ENCODE results near the gene HCN2. TPM values are rescaled to one million over a fixed set of nuclear protein-coding genes. Genes with fewer than 3 reads are reported as not detected.

The HCN2 gene
- total and polyA plus RNA-seq, 10 of the 15 experiments (the other 5 are each of a cell fraction or from before 2014, with no cell fraction given), result 0.01 to 0.54 (median 0.08) TPM; not detected in 4

DNA sequence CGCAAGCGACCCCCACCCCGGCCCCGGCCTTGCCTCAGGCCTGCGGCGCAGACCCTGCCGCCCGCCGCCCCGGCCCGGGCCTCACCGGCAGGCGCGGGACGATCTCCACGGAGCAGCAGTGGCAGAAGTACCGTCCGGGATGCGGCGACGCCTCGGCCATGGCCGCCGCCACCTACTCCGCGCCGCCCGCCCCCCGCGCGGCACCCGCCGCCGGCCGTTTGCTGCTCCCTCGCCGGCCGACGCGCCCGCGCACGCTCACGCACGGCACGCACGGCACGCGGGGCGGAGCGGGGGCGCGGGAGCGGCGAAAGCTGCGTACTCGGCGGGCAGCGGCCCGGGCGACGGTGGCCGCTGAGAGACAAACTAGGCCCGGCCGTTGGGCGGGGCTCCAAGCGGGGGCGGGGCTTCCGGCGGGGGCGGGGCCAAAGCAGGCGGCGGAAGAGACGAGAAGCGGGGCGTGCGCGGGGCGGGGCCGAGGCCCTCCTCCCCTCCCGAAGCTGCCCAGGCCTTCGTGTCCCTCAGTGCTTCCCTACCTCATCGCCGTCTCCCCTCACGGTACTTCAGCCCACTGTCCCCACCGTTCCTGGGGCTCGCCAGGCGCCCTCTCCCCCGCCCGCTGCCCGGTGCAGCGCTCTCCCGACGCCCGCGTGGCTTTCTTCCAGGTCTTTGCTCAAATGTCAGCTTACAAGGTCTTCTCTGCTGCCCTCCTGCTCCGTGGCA is 73.4 kb downstream of the HCN2 start, which contains the start of gene RNF126 (continued):
- TF ChIP-seq, protein P1, sequence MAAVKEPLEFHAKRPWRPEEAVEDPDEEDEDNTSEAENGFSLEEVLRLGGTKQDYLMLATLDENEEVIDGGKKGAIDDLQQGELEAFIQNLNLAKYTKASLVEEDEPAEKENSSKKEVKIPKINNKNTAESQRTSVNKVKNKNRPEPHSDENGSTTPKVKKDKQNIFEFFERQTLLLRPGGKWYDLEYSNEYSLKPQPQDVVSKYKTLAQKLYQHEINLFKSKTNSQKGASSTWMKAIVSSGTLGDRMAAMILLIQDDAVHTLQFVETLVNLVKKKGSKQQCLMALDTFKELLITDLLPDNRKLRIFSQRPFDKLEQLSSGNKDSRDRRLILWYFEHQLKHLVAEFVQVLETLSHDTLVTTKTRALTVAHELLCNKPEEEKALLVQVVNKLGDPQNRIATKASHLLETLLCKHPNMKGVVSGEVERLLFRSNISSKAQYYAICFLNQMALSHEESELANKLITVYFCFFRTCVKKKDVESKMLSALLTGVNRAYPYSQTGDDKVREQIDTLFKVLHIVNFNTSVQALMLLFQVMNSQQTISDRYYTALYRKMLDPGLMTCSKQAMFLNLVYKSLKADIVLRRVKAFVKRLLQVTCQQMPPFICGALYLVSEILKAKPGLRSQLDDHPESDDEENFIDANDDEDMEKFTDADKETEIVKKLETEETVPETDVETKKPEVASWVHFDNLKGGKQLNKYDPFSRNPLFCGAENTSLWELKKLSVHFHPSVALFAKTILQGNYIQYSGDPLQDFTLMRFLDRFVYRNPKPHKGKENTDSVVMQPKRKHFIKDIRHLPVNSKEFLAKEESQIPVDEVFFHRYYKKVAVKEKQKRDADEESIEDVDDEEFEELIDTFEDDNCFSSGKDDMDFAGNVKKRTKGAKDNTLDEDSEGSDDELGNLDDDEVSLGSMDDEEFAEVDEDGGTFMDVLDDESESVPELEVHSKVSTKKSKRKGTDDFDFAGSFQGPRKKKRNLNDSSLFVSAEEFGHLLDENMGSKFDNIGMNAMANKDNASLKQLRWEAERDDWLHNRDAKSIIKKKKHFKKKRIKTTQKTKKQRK (IDR thresholded peaks at IDR 0.05; ENCODE audit: low read depth, low read length), result no peak
- TF ChIP-seq HDGF (IDR thresholded peaks at IDR 0.05) (peak; percentile 74; the same call in 1 of the 2 replicates), EP300 (IDR thresholded peaks at IDR 0.05; ENCODE audit: borderline replicate concordance in 1 of 2, control insufficient read depth in 1 of 2, low read depth in 2 of 2, low read length in 2 of 2) (no peak), FOXM1 (IDR thresholded peaks at IDR 0.05; ENCODE audit: low read depth, low read length) (no peak), CHD2 (IDR thresholded peaks at IDR 0.05; ENCODE audit: borderline replicate concordance, low read depth, low read length) (no peak), SIX5 (IDR thresholded peaks at IDR 0.05; ENCODE audit: low read depth, low read length, severe bottlenecking) (peak; percentile 29), RAD21 (IDR thresholded peaks at IDR 0.05; ENCODE audit: insufficient read depth, low read depth, low read length) (no peak), TAF1 (IDR thresholded peaks at IDR 0.05; ENCODE audit: borderline replicate concordance, low read depth, low read length) (peak; percentile 63; the same call in 1 of the 2 replicates), LARP7 (IDR thresholded peaks at IDR 0.05) (peak; percentile 88), PAX5 (IDR thresholded peaks at IDR 0.05; ENCODE audit: borderline replicate concordance, low read depth, low read length) (0 out of 2 replicates have a peak, but pooled peaks have one; percentile 27), NRF1 (conservative IDR thresholded peaks at IDR 0.05; ENCODE audit: low read depth, low read length) (no peak; the same call in 1 of the 2 replicates), HDAC6 (IDR thresholded peaks at IDR 0.05; ENCODE audit: unreplicated experiment) (no peak), POLR2AphosphoS5 (IDR thresholded peaks at IDR 0.05; ENCODE audit: low read length) (peak; percentile 42; the same call in 1 of the 2 replicates), ZNF622 (IDR thresholded peaks at IDR 0.05) (no peak), HDAC2 (IDR thresholded peaks at IDR 0.05) (no peak), MEF2A (IDR thresholded peaks at IDR 0.05; ENCODE audit: insufficient read depth, low read depth, low read length) (no peak), CREM (IDR thresholded peaks at IDR 0.05; ENCODE audit: low read depth) (no peak; the same call in 1 of the 2 replicates), SMAD5 (IDR thresholded peaks at IDR 0.05; ENCODE audit: low read depth) (no peak), IRF4 (IDR thresholded peaks at IDR 0.05; ENCODE audit: low read depth, low read length) (no peak)
- TF ChIP-seq, protein P2, sequence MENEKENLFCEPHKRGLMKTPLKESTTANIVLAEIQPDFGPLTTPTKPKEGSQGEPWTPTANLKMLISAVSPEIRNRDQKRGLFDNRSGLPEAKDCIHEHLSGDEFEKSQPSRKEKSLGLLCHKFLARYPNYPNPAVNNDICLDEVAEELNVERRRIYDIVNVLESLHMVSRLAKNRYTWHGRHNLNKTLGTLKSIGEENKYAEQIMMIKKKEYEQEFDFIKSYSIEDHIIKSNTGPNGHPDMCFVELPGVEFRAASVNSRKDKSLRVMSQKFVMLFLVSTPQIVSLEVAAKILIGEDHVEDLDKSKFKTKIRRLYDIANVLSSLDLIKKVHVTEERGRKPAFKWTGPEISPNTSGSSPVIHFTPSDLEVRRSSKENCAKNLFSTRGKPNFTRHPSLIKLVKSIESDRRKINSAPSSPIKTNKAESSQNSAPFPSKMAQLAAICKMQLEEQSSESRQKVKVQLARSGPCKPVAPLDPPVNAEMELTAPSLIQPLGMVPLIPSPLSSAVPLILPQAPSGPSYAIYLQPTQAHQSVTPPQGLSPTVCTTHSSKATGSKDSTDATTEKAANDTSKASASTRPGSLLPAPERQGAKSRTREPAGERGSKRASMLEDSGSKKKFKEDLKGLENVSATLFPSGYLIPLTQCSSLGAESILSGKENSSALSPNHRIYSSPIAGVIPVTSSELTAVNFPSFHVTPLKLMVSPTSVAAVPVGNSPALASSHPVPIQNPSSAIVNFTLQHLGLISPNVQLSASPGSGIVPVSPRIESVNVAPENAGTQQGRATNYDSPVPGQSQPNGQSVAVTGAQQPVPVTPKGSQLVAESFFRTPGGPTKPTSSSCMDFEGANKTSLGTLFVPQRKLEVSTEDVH (IDR thresholded peaks at IDR 0.05; ENCODE audit: low read depth, partially characterized antibody), result no peak
- TF ChIP-seq, protein P3, sequence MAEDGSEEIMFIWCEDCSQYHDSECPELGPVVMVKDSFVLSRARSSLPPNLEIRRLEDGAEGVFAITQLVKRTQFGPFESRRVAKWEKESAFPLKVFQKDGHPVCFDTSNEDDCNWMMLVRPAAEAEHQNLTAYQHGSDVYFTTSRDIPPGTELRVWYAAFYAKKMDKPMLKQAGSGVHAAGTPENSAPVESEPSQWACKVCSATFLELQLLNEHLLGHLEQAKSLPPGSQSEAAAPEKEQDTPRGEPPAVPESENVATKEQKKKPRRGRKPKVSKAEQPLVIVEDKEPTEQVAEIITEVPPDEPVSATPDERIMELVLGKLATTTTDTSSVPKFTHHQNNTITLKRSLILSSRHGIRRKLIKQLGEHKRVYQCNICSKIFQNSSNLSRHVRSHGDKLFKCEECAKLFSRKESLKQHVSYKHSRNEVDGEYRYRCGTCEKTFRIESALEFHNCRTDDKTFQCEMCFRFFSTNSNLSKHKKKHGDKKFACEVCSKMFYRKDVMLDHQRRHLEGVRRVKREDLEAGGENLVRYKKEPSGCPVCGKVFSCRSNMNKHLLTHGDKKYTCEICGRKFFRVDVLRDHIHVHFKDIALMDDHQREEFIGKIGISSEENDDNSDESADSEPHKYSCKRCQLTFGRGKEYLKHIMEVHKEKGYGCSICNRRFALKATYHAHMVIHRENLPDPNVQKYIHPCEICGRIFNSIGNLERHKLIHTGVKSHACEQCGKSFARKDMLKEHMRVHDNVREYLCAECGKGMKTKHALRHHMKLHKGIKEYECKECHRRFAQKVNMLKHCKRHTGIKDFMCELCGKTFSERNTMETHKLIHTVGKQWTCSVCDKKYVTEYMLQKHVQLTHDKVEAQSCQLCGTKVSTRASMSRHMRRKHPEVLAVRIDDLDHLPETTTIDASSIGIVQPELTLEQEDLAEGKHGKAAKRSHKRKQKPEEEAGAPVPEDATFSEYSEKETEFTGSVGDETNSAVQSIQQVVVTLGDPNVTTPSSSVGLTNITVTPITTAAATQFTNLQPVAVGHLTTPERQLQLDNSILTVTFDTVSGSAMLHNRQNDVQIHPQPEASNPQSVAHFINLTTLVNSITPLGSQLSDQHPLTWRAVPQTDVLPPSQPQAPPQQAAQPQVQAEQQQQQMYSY (CRISPR knock-in tag; IDR thresholded peaks at IDR 0.05), result no peak
